ENCODE data around the gene KHDC1L. TPM values are rescaled to one million over a fixed set of nuclear protein-coding genes. Genes with fewer than 3 reads are reported as not detected.

The KHDC1L gene
- total RNA-seq, 1 donor from 2014 or later = not detected

DNA sequence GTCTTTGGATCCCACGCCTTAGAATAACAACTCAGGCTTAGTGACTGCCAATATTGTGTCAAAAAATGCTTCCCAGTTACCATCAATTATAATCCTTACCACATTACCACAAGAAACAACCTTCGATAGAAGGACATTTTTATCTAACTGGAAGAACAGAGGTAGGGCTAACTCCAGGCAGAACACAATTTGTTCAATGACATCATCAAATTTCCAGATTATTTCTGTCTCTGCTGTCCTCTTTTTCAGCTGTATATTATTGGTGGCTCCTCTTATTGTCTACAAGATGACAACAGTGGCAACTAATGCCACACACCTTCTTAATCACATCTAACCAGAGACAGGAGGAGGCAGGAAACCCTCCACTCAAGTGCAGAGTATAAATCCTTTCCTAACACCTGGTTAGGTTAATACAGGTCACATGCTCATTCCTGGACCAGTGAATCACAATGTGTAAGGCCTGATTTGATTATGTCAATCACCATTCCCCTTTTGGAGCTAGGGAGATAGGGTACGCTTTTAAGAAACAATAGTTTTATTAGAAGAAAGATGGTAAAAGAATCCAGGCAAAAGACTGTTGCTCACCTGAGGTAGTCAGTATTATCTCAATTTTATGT is 18.0 kb downstream of the KHDC1L start:
- Mint-ChIP-seq H3K4me3 (ENCODE audit: unreplicated experiment) (no peak overlapping the region), H3K36me3 (ENCODE audit: unreplicated experiment) (no peaks in the 10 kb centered on the region), H3K4me1 (ENCODE audit: unreplicated experiment) (no peaks in the 10 kb centered on the region), H3K27ac (ENCODE audit: unreplicated experiment) (no peak overlapping the region), H3K27me3 (ENCODE audit: unreplicated experiment) (no peaks in the 10 kb centered on the region), H3K9me3 (ENCODE audit: unreplicated experiment) (no peaks in the 10 kb centered on the region)
- DNase-seq (ENCODE audit: extremely low spot score, unreplicated experiment) = no peak
- TF ChIP-seq, protein P1, sequence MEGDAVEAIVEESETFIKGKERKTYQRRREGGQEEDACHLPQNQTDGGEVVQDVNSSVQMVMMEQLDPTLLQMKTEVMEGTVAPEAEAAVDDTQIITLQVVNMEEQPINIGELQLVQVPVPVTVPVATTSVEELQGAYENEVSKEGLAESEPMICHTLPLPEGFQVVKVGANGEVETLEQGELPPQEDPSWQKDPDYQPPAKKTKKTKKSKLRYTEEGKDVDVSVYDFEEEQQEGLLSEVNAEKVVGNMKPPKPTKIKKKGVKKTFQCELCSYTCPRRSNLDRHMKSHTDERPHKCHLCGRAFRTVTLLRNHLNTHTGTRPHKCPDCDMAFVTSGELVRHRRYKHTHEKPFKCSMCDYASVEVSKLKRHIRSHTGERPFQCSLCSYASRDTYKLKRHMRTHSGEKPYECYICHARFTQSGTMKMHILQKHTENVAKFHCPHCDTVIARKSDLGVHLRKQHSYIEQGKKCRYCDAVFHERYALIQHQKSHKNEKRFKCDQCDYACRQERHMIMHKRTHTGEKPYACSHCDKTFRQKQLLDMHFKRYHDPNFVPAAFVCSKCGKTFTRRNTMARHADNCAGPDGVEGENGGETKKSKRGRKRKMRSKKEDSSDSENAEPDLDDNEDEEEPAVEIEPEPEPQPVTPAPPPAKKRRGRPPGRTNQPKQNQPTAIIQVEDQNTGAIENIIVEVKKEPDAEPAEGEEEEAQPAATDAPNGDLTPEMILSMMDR (IDR thresholded peaks at IDR 0.05) = no peak

DNA sequence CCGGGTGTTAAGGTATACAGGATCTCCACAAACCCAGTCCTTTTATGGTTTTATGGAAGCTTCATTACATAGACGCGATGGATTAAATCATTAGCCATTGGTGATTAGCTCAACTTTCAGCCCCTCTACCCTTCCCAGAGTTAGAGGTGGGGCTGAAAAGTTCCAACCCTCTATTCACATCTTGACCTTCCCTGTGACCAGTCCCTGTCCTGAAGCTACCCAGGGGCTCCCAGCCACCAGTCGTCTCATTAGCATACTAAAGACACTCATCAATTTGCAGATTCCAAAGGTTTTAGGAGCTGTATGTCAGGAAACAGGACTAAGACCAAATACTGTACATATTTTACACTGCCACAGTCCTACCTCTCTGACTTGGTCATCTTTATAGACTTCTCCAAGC is 21.0 kb downstream of the KHDC1L start:
- Mint-ChIP-seq H3K27ac (ENCODE audit: unreplicated experiment) (no peak overlapping the region), H3K9me3 (ENCODE audit: unreplicated experiment) (no peaks in the 10 kb centered on the region), H3K27me3 (ENCODE audit: unreplicated experiment) (no peaks in the 10 kb centered on the region), H3K4me3 (ENCODE audit: unreplicated experiment) (no peak overlapping the region), H3K36me3 (ENCODE audit: unreplicated experiment) (no peaks in the 10 kb centered on the region), H3K4me1 (ENCODE audit: unreplicated experiment) (no peaks in the 10 kb centered on the region)
- DNase-seq (ENCODE audit: extremely low spot score, unreplicated experiment) = no peak
- TF ChIP-seq, protein P1 (IDR thresholded peaks at IDR 0.05) = no peak

DNA sequence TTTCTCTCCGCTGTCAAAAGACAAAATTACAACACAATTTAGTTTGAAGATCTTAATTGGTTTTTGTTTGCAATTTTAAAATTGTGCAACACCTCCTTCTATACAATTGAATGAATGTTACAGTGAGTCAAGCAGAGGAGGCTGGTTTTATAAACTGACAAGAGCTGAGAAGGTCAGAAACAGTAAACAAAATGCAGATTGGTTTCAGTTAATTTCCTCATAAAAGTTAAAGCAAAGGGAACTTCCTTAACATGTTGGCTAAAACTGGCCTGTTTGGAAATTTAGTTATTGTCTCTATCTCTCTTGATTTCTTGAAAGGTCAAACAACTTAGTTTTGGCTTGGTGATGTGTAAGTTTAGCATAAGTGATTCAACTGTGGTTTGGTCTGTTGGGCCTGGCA is 22.2 kb downstream of the KHDC1L start:
- no peak for DNase-seq (ENCODE audit: extremely low spot score, unreplicated experiment)
- H3K4me1 Mint-ChIP-seq (ENCODE audit: unreplicated experiment) = no peaks in the 10 kb centered on the region
- H3K9me3 Mint-ChIP-seq (ENCODE audit: unreplicated experiment) = no peaks in the 10 kb centered on the region
- TF ChIP-seq, protein P1 (IDR thresholded peaks at IDR 0.05) = no peak
- no peaks in the 10 kb centered on the region for H3K27me3 Mint-ChIP-seq (ENCODE audit: unreplicated experiment)
- H3K36me3 Mint-ChIP-seq (ENCODE audit: unreplicated experiment) = no peaks in the 10 kb centered on the region
- H3K4me3 Mint-ChIP-seq (ENCODE audit: unreplicated experiment) = no peak overlapping the region
- no peak overlapping the region for H3K27ac Mint-ChIP-seq (ENCODE audit: unreplicated experiment)

DNA sequence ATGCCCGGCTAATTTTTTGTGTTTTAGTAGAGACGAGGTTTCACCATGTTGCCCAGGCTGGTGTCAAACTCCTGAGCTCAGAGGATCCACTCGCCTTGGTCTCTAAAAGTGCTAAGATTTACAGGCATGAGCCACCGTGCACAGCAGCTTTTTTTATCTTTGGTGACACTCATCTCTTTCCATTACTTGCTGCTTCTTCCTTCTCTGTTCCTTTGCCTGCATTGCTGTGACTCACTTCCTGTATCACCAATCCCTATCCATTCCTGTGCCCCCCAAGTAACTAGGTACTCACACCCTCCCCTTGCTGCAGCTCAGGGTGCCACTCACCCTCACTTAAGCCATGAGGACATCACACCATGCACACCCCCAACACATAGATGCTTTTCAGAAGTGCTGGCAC is 24.6 kb downstream of the KHDC1L start:
- H3K27ac Mint-ChIP-seq (ENCODE audit: unreplicated experiment) = no peak overlapping the region
- no peaks in the 10 kb centered on the region for H3K27me3 Mint-ChIP-seq (ENCODE audit: unreplicated experiment)
- TF ChIP-seq, protein P1 (IDR thresholded peaks at IDR 0.05) = no peak
- H3K9me3 Mint-ChIP-seq (ENCODE audit: unreplicated experiment) = no peaks in the 10 kb centered on the region
- H3K36me3 Mint-ChIP-seq (ENCODE audit: unreplicated experiment) = no peaks in the 10 kb centered on the region
- H3K4me3 Mint-ChIP-seq (ENCODE audit: unreplicated experiment) = no peak overlapping the region
- no peak for DNase-seq (ENCODE audit: extremely low spot score, unreplicated experiment)
- no peaks in the 10 kb centered on the region for H3K4me1 Mint-ChIP-seq (ENCODE audit: unreplicated experiment)

DNA sequence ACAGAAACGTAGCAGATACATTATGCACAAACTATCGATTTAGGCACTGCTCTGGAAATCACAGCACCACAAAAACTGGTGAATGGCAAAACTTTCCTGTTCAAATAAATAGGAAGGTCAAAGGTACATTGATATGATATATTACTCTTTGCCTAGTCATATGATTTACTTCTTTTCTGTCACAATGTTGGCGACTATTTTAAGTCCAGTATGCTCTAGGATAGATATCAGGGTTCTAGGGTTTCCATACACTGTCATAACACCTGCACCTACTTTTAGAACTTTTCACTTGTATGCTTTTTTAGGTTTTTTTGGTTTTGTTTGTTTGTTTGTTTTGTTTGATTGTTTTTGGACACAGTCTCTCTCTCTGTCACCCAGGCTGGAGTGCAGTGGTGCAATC is 25.0 kb downstream of the KHDC1L start:
- Mint-ChIP-seq H3K36me3 (ENCODE audit: unreplicated experiment) (no peaks in the 10 kb centered on the region), H3K27me3 (ENCODE audit: unreplicated experiment) (no peaks in the 10 kb centered on the region), H3K9me3 (ENCODE audit: unreplicated experiment) (no peaks in the 10 kb centered on the region), H3K4me3 (ENCODE audit: unreplicated experiment) (no peak overlapping the region), H3K27ac (ENCODE audit: unreplicated experiment) (no peak overlapping the region), H3K4me1 (ENCODE audit: unreplicated experiment) (no peaks in the 10 kb centered on the region)
- TF ChIP-seq, protein P1 (IDR thresholded peaks at IDR 0.05) = no peak
- no peak for DNase-seq (ENCODE audit: extremely low spot score, unreplicated experiment)

All from osteocyte (in vitro differentiated cells).